ENCODE measurements around the gene PCDHGB2. TPM values are rescaled to one million over a fixed set of nuclear protein-coding genes. Genes with fewer than 3 reads are reported as not detected.

PCDHGB2 gene
- total and polyA plus RNA-seq, 2 donors from 2014 or later = 4.0 TPM; not detected in 1

- Histone ChIP-seq H3K4me3 (ENCODE audit: low read length in 3 of 3) (no peak overlapping the region), H3K9ac (ENCODE audit: low read length in 3 of 3) (no peak overlapping the region), H3K27me3 (ENCODE audit: control insufficient read depth, insufficient read depth, low read length) (no peaks in the 10 kb centered on the region), H3K4me1 (ENCODE audit: control insufficient read depth in 2 of 3, insufficient read depth in 2 of 3, low read depth in 1 of 3, low read length in 3 of 3) (no peaks in the 10 kb centered on the region), H3K9me3 (ENCODE audit: control insufficient read depth in 2 of 3, insufficient read depth in 1 of 3, low read length in 3 of 3) (peaks cover 0 to 59% (median 27%) of the 10 kb centered on the region in 3 donors), H3K36me3 (ENCODE audit: control insufficient read depth in 2 of 3, insufficient read depth in 3 of 3, low read length in 3 of 3) (no peaks in the 10 kb centered on the region), H3K27ac (ENCODE audit: low read depth in 2 of 2, low read length in 2 of 2) (no peak overlapping the region)
- DNase-seq (no peak), FAIRE-seq (no peak)
- intact Hi-C loops (cut with DNase I) = no loop called here
- TF ChIP-seq CTCF (IDR thresholded peaks at IDR 0.05; ENCODE audit: borderline replicate concordance, extremely low read depth, insufficient read depth) = no peak
Observed at GRCh38 chr5:141409598-141410306, 50.0 kb downstream of the PCDHGB2 start.

GRCh38 chr5:141411575-141411974 lies 51.8 kb downstream of the PCDHGB2 start:
- no peaks in the 10 kb centered on the region for H3K36me3 ChIP-seq (ENCODE audit: control insufficient read depth in 2 of 3, insufficient read depth in 3 of 3, low read length in 3 of 3)
- no peaks in the 10 kb centered on the region for H3K27me3 ChIP-seq (ENCODE audit: control insufficient read depth, insufficient read depth, low read length)
- H3K9me3 ChIP-seq (ENCODE audit: control insufficient read depth in 2 of 3, insufficient read depth in 1 of 3, low read length in 3 of 3) = peaks cover 1 to 50% (median 25%) of the 10 kb centered on the region in 3 donors
- no peak overlapping the region for H3K9ac ChIP-seq (ENCODE audit: low read length in 3 of 3)
- intact Hi-C loops (cut with DNase I) = no loop called here
- no peak overlapping the region for H3K4me3 ChIP-seq (ENCODE audit: low read length in 3 of 3)
- no peak overlapping the region for H3K27ac ChIP-seq (ENCODE audit: low read depth in 2 of 2, low read length in 2 of 2)
- H3K4me1 ChIP-seq (ENCODE audit: control insufficient read depth in 2 of 3, insufficient read depth in 2 of 3, low read depth in 1 of 3, low read length in 3 of 3) = no peaks in the 10 kb centered on the region
- no peak for FAIRE-seq
- no peak for DNase-seq
- TF ChIP-seq CTCF (IDR thresholded peaks at IDR 0.05; ENCODE audit: borderline replicate concordance, extremely low read depth, insufficient read depth) = no peak

Other genes with a start within 250 kb of the PCDHGB2 start
Only the 30 nearest of the 36 such genes appear.
- gene PCDHB9, start 172.8 kb upstream of the PCDHGB2 start, total RNA-seq = 2.4 TPM
- gene PCDHB9, start 172.8 kb upstream of the PCDHGB2 start, polyA plus RNA-seq (ENCODE audit: insufficient read depth, low read depth, low replicate concordance) = 0.47 TPM
- gene PCDHB10, start 167.6 kb upstream of the PCDHGB2 start, total RNA-seq = 2.3 TPM
- gene PCDHB10, start 167.6 kb upstream of the PCDHGB2 start, polyA plus RNA-seq (ENCODE audit: insufficient read depth, low read depth, low replicate concordance) = 0.73 TPM
- gene PCDHB11, start 160.4 kb upstream of the PCDHGB2 start, total RNA-seq = 4.3 TPM
- gene PCDHB11, start 160.4 kb upstream of the PCDHGB2 start, polyA plus RNA-seq (ENCODE audit: insufficient read depth, low read depth, low replicate concordance) = 0.47 TPM
- gene PCDHB12, start 151.3 kb upstream of the PCDHGB2 start, total RNA-seq = 2.5 TPM
- 0.77 TPM for gene PCDHB12, start 151.3 kb upstream of the PCDHGB2 start, polyA plus RNA-seq (ENCODE audit: insufficient read depth, low read depth, low replicate concordance)
- gene PCDHB13, start 146.1 kb upstream of the PCDHGB2 start, total RNA-seq = 5.9 TPM
- 0.86 TPM for gene PCDHB13, start 146.1 kb upstream of the PCDHGB2 start, polyA plus RNA-seq (ENCODE audit: insufficient read depth, low read depth, low replicate concordance)
- gene PCDHB14, start 136.7 kb upstream of the PCDHGB2 start, total RNA-seq = 6.2 TPM
- 2.0 TPM for gene PCDHB14, start 136.7 kb upstream of the PCDHGB2 start, polyA plus RNA-seq (ENCODE audit: insufficient read depth, low read depth, low replicate concordance)
- 6.0 TPM for gene PCDHB15, start 114.6 kb upstream of the PCDHGB2 start, total RNA-seq
- 1.8 TPM for gene PCDHB15, start 114.6 kb upstream of the PCDHGB2 start, polyA plus RNA-seq (ENCODE audit: insufficient read depth, low read depth, low replicate concordance)
- 0.94 TPM for gene SLC25A2, start 55.9 kb upstream of the PCDHGB2 start, total RNA-seq
- not detected for gene SLC25A2, start 55.9 kb upstream of the PCDHGB2 start, polyA plus RNA-seq (ENCODE audit: insufficient read depth, low read depth, low replicate concordance)
- gene TAF7, start 39.2 kb upstream of the PCDHGB2 start, total RNA-seq = 73.5 TPM
- 71.3 TPM for gene TAF7, start 39.2 kb upstream of the PCDHGB2 start, polyA plus RNA-seq (ENCODE audit: insufficient read depth, low read depth, low replicate concordance)
- gene PCDHGA1, start 29.5 kb upstream of the PCDHGB2 start, total RNA-seq = 0.69 TPM
- gene PCDHGA1, start 29.5 kb upstream of the PCDHGB2 start, polyA plus RNA-seq (ENCODE audit: insufficient read depth, low read depth, low replicate concordance) = 0.19 TPM
- gene PCDHGA2, start 21.2 kb upstream of the PCDHGB2 start, total RNA-seq = 4.7 TPM
- 0.73 TPM for gene PCDHGA2, start 21.2 kb upstream of the PCDHGB2 start, polyA plus RNA-seq (ENCODE audit: insufficient read depth, low read depth, low replicate concordance)
- 4.0 TPM for gene PCDHGA3, start 16.2 kb upstream of the PCDHGB2 start, total RNA-seq
- gene PCDHGA3, start 16.2 kb upstream of the PCDHGB2 start, polyA plus RNA-seq (ENCODE audit: insufficient read depth, low read depth, low replicate concordance) = 0.22 TPM
- 2.9 TPM for gene PCDHGB1, start 9.9 kb upstream of the PCDHGB2 start, total RNA-seq
- 0.37 TPM for gene PCDHGB1, start 9.9 kb upstream of the PCDHGB2 start, polyA plus RNA-seq (ENCODE audit: insufficient read depth, low read depth, low replicate concordance)
- 3.9 TPM for gene PCDHGA4, start 5.0 kb upstream of the PCDHGB2 start, total RNA-seq
- gene PCDHGA4, start 5.0 kb upstream of the PCDHGB2 start, polyA plus RNA-seq (ENCODE audit: insufficient read depth, low read depth, low replicate concordance) = 0.13 TPM
- gene PCDHGA5, start 4.2 kb downstream of the PCDHGB2 start, total RNA-seq = 2.8 TPM
- not detected for gene PCDHGA5, start 4.2 kb downstream of the PCDHGB2 start, polyA plus RNA-seq (ENCODE audit: insufficient read depth, low read depth, low replicate concordance)
- 4.4 TPM for gene PCDHGB3, start 10.2 kb downstream of the PCDHGB2 start, total RNA-seq
- 0.15 TPM for gene PCDHGB3, start 10.2 kb downstream of the PCDHGB2 start, polyA plus RNA-seq (ENCODE audit: insufficient read depth, low read depth, low replicate concordance)
- 7.2 TPM for gene PCDHGA6, start 13.9 kb downstream of the PCDHGB2 start, total RNA-seq
- 0.34 TPM for gene PCDHGA6, start 13.9 kb downstream of the PCDHGB2 start, polyA plus RNA-seq (ENCODE audit: insufficient read depth, low read depth, low replicate concordance)
- 4.1 TPM for gene PCDHGA7, start 22.7 kb downstream of the PCDHGB2 start, total RNA-seq
- gene PCDHGA7, start 22.7 kb downstream of the PCDHGB2 start, polyA plus RNA-seq (ENCODE audit: insufficient read depth, low read depth, low replicate concordance) = 0.49 TPM
- 6.1 TPM for gene PCDHGB4, start 27.7 kb downstream of the PCDHGB2 start, total RNA-seq
- 1.0 TPM for gene PCDHGB4, start 27.7 kb downstream of the PCDHGB2 start, polyA plus RNA-seq (ENCODE audit: insufficient read depth, low read depth, low replicate concordance)
- gene PCDHGA8, start 32.6 kb downstream of the PCDHGB2 start, total RNA-seq = 1.8 TPM
- gene PCDHGA8, start 32.6 kb downstream of the PCDHGB2 start, polyA plus RNA-seq (ENCODE audit: insufficient read depth, low read depth, low replicate concordance) = 0.09 TPM
- gene PCDHGB5, start 38.0 kb downstream of the PCDHGB2 start, total RNA-seq = 12.3 TPM
- 0.82 TPM for gene PCDHGB5, start 38.0 kb downstream of the PCDHGB2 start, polyA plus RNA-seq (ENCODE audit: insufficient read depth, low read depth, low replicate concordance)
- gene PCDHGA9, start 42.8 kb downstream of the PCDHGB2 start, total RNA-seq = 7.6 TPM
- gene PCDHGA9, start 42.8 kb downstream of the PCDHGB2 start, polyA plus RNA-seq (ENCODE audit: insufficient read depth, low read depth, low replicate concordance) = 0.54 TPM
- 7.5 TPM for gene PCDHGB6, start 48.0 kb downstream of the PCDHGB2 start, total RNA-seq
- gene PCDHGB6, start 48.0 kb downstream of the PCDHGB2 start, polyA plus RNA-seq (ENCODE audit: insufficient read depth, low read depth, low replicate concordance) = 0.22 TPM
- 5.1 TPM for gene PCDHGA10, start 53.0 kb downstream of the PCDHGB2 start, total RNA-seq
- 0.47 TPM for gene PCDHGA10, start 53.0 kb downstream of the PCDHGB2 start, polyA plus RNA-seq (ENCODE audit: insufficient read depth, low read depth, low replicate concordance)
- gene PCDHGB7, start 57.7 kb downstream of the PCDHGB2 start, total RNA-seq = 15.1 TPM
- gene PCDHGB7, start 57.7 kb downstream of the PCDHGB2 start, polyA plus RNA-seq (ENCODE audit: insufficient read depth, low read depth, low replicate concordance) = 1.0 TPM
- 3.6 TPM for gene PCDHGA11, start 61.1 kb downstream of the PCDHGB2 start, total RNA-seq
- gene PCDHGA11, start 61.1 kb downstream of the PCDHGB2 start, polyA plus RNA-seq (ENCODE audit: insufficient read depth, low read depth, low replicate concordance) = 0.37 TPM
- gene PCDHGA12, start 70.5 kb downstream of the PCDHGB2 start, total RNA-seq = 4.0 TPM
- gene PCDHGA12, start 70.5 kb downstream of the PCDHGB2 start, polyA plus RNA-seq (ENCODE audit: insufficient read depth, low read depth, low replicate concordance) = 0.24 TPM
- 51.5 TPM for gene PCDHGC3, start 116.0 kb downstream of the PCDHGB2 start, total RNA-seq
- gene PCDHGC3, start 116.0 kb downstream of the PCDHGB2 start, polyA plus RNA-seq (ENCODE audit: insufficient read depth, low read depth, low replicate concordance) = 41.0 TPM
- 1.5 TPM for gene PCDHGC4, start 125.0 kb downstream of the PCDHGB2 start, total RNA-seq
- not detected for gene PCDHGC4, start 125.0 kb downstream of the PCDHGB2 start, polyA plus RNA-seq (ENCODE audit: insufficient read depth, low read depth, low replicate concordance)
- 1.4 TPM for gene PCDHGC5, start 129.1 kb downstream of the PCDHGB2 start, total RNA-seq
- not detected for gene PCDHGC5, start 129.1 kb downstream of the PCDHGB2 start, polyA plus RNA-seq (ENCODE audit: insufficient read depth, low read depth, low replicate concordance)

Measured in kidney (tissue), 14 donors.